Glomerular endothelial cell (primary cell): Measurements from ENCODE around the gene TPCN2. TPM values are rescaled to one million over a fixed set of nuclear protein-coding genes. Genes with fewer than 3 reads are reported as not detected.

Experiments used
- DNase-seq: peaks from one replicate; pipeline ENCODE4 v3.0.0-alpha.2; 2011; ENCODE audit warnings: low read depth, low spot score; ENCODE audit errors: extremely low read depth
- total RNA-seq: library from RNA; depleted of rRNA; stranded (reverse); fragments of >200 nt; gene quantifications from 2 replicates; pipeline ENCODE4 v1.2.3, GENCODE V29; 2015

Gene TPCN2
- total RNA-seq, 1 donor from 2014 or later: 19.7 TPM

GRCh38 chr11:69091638-69092165, 43.0 kb downstream of the TPCN2 start:
- no peak for DNase-seq

- no peak for DNase-seq
Observed at GRCh38 chr11:69092263-69092662, 43.5 kb downstream of the TPCN2 start.

GRCh38 chr11:69093106-69093505, 44.4 kb downstream of the TPCN2 start:
- DNase-seq: no peak

- DNase-seq: no peak
Observed at GRCh38 chr11:69094111-69094914, 45.6 kb downstream of the TPCN2 start.

GRCh38 chr11:69094915-69095290, 46.2 kb downstream of the TPCN2 start:
- no peak for DNase-seq

GRCh38 chr11:69095300-69095699, 46.6 kb downstream of the TPCN2 start:
- no peak for DNase-seq

GRCh38 chr11:69096473-69096872, 47.7 kb downstream of the TPCN2 start:
- no peak for DNase-seq

GRCh38 chr11:69097263-69097662, 48.5 kb downstream of the TPCN2 start:
- DNase-seq: no peak

- no peak for DNase-seq
Observed at GRCh38 chr11:69099180-69099579, 50.4 kb downstream of the TPCN2 start.

- DNase-seq: no peak
Observed at GRCh38 chr11:69100454-69101114, 51.9 kb downstream of the TPCN2 start.

GRCh38 chr11:69101115-69101791, 52.5 kb downstream of the TPCN2 start:
- no peak for DNase-seq

GRCh38 chr11:69101792-69102695, 53.3 kb downstream of the TPCN2 start:
- DNase-seq: no peak

GRCh38 chr11:69102732-69103615, 54.2 kb downstream of the TPCN2 start:
- DNase-seq: no peak

- DNase-seq: no peak
Observed at GRCh38 chr11:69104212-69104855, 55.6 kb downstream of the TPCN2 start.

GRCh38 chr11:69104856-69105395, 56.2 kb downstream of the TPCN2 start:
- DNase-seq: no peak

- DNase-seq: no peak
Observed at GRCh38 chr11:69105461-69106030, 56.8 kb downstream of the TPCN2 start.

- no peak for DNase-seq
Observed at GRCh38 chr11:69106031-69106811, 57.5 kb downstream of the TPCN2 start.

- DNase-seq: no peak
Observed at GRCh38 chr11:69107413-69107812, 58.7 kb downstream of the TPCN2 start.
